GM21526 (cell line): ENCODE data around the gene FLT4.
A peak's percentile ranks its signal among the peaks of the same experiment; 100 is the strongest.

Source experiments
- ATAC-seq: cut with Tn5 transposase; IDR thresholded peaks from one replicate; pipeline ENCODE4 v1.9.1; 2021; ENCODE audit warnings: moderate library complexity; ENCODE audit not compliant: unreplicated experiment, low FRiP score

Gene FLT4

DNA sequence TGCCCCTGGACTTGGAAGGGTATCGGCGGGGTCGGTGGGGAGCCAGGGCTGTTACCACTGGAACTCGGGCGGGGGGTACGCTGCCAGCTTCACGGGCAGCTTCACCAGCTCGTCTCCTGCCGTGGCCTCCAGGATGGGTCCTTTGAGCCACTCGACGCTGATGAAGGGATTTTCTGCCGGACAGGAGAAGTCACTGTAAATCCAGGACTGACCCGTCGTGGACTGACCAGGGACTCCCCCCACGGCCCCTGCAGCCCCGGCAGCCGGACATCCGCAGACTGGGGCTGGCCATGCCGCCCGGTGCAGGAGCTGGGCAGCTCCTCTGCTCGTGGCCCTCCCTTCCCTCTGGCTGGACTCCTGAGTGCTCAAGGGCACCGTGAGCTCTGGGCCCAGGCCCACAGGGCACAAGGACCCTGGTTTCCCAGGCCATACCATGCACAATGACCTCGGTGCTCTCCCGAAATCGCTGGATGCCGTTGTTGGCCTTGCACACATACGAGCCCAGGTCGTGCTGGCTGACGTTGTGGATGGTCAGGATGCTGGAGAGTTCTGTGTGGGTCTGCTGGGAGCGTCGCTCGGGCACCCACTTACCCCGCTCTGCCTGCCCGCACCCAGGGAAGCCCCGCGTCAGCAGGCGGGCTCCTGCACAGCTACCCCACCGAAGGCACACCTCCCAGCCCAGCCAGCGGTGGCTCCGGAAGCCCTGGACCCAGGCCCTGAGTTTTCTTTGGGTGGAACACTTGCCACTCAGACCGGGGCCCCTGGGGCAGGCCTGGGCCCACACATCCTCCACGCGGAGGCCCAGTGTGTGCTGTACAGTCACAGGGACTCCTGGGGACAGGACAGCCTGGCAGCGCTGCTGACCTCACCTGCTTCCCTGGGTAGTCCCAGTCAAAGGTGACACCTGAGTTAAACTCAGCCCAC lies 20.3 kb downstream of the FLT4 start:
- ATAC-seq, result no peak

DNA sequence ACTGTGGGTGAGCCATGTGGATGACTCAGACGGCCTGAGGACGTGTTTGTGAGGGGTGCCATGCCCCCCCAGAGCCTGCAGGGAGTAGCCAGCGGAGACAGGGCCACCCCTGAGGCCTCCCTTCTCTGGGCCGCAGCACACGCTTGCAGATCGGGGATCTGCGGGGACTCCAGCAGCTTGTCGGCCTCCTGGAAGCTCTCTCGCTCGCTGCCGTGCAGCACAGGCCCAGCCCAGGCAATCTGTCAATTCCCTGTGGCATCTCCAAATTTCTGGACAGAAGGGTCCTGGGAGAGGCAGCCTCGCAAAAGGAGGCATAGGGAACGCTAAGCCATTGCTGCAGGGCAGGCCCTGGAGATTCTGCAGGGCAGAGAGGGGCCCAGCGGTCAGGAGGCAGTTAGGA lies 21.2 kb downstream of the FLT4 start:
- no peak for ATAC-seq

DNA sequence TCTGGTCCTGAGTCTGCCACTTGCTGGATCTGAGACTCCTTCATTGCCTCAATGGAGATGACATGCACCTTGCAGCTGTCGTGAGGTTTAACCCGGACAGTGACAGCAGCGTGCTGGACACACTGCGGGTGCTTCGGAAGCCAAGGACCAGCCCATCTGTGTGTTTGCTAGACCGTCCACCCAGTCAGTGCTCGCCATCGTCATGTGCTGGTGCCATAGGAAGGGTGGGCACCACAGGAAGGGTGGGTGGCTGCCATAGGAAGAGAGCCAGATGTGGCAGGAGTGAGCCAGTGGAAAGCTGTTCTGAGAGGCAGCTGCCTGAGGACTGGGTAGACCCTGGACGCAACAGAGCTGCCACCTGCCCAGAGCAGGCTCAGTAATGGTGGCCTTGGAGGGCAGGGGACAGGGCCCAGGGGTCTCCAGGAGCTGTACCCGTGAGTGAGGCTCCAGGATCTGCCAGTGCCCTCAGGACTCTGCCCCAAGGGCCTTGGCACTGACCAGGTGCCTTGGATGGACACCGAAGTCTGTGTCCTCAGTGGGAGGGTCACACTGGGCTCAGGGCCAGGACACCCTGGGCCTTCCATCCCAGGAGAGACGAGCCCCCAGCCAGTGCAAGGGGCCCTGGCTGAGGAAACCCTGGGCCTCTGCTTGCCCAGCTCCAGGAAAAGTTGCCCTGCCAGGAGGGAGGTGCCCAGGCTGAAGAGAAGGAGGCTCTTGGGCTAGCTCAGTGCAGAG lies 21.8 kb downstream of the FLT4 start:
- no peak for ATAC-seq

DNA sequence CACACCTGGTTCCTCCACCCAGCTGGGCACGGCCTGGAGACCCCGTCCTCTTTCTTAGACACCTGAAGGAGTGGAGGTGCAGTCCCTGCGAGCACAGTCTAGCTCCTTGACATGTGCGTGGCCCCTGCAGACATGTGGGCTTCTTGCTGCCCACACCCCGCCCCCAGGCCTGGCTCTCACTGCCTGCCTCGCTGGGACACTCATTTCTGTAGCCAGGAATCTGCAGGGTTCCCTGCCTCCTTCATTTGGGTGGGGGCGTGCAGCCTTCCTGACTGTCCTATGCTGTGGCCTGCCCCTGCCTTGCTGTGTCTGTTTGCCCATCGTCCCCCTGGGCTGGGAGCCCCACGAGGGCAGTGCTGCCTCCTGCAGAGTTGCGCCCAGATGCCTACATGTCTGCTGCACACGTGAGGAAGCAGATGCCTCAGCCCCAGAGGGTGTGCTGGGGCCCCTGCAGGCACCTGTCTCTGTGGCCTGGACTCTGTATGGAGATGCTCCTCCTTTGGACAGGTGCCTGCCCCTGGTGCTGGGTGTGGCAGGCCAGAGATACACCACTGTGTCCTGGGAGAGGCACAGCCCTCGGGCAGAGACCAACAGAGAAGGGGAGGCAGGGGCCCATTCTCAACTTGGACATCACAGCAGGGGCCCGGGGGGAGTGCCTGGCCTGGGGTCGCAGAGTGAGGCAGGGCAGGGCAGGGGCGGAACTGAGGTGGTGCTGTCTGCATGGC lies 22.6 kb downstream of the FLT4 start:
- no peak for ATAC-seq

DNA sequence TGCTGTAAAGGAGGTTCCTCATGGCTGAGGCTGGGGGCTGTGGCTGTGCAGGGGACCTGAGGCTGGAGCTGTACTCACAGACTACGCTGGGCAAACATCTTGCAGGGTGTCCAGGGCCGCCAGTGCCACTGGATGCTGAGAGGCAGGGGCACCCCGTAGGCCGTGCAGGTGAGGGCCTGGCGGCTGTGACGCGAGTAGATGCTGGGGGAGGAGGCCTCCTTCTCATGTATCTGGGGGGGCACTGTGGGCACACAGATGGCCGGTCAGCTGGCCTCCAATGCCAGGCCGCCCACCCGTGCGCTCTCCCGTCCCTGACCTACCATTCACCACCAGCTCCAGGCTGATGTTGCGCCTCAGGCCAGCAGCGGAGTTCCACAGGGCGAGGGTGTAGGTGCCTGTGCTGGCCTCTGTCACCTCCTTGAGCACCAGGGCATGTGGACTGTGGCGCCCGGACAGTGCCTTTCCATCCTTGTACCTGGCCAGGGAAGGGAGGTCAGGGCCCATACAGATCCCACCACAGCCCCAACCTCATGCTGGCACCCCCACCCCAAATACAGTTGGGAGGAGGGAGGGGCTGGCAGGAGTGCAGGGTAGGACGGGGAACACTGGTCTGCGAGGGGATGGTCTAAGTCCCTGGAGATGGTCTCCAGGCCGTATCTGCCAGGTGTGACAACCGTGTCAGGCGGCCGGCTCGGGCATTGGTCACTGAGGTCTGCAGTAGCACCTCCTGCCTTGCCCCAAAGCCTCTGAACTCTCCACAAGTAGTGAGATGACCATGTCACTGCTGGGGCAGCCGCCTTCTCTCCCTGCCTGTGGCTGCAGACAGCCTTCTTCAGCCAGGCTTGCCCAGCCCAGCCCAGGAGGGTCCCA lies 23.4 kb downstream of the FLT4 start:
- ATAC-seq, result no peak

DNA sequence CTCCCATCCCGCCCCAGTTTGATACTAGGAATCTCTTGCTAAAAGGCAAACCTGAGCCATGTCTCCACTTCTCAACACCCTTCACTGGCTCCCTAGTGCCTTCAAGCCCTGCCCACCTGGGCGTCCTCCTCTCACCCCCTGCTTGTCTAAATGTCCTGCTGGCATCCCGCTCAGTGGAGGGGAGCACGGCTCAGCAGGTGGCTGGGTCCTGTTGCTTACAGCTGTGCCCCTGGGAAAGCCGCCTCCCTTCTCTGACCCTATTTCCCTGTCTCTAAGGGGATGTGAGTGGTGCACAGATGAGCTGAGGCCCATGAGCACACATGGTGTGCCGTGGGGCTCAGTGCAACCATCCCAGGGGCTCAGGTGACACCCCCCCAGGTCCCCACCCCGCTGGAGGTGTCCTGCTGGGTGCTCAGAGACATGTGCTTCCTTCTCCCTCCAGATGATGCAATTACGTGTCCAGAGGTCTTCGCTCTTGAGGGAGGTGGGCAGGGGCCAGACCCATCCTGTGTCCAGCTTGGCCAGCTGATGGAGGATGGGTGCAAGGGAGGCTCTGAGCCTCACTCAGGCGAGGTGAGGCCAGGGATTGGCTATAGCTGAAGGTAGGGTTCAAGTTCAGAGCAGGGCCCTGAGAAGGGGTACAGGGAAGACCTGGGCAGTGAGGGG lies 24.1 kb downstream of the FLT4 start:
- ATAC-seq, result no peak

DNA sequence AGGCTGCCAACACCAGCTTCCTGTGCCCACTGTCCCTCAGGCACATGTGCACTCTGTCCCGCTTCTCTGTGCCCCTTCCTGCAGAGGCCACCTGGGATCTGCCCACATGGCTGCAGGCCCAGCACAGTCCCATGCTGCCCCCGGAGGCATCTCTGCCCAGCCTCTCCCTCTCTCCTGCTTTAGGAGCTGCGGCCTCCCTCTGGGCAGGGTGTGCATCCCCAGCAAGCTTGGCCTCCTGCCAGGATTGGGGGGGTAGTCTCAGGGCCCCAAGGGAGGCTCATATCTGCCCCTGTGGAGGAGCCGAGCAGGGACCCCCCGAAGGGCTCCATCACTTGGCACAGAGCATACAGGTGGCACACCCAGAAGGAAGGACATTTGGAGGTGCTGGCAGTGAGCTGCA lies 24.8 kb downstream of the FLT4 start:
- no peak for ATAC-seq

DNA sequence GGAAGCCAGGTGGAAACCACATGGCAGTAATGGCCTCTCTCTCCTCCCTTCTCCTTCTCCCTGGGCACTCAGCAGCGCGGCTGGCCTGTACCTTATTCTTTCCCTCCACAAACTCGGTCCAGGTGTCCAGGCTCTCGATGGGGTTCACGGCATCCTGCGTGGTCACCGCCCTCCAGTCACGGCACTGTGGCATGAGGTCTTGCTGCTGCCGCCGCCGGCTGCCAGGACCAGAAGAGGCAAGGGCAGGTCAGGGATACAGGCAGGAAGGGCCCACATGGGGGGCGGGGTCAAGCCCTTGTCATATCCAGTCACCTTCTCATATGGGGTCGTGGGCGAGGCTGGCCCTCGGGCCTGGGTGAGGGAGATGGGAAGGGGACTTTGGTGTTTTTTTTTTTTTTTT lies 25.6 kb downstream of the FLT4 start:
- ATAC-seq, result no peak

DNA sequence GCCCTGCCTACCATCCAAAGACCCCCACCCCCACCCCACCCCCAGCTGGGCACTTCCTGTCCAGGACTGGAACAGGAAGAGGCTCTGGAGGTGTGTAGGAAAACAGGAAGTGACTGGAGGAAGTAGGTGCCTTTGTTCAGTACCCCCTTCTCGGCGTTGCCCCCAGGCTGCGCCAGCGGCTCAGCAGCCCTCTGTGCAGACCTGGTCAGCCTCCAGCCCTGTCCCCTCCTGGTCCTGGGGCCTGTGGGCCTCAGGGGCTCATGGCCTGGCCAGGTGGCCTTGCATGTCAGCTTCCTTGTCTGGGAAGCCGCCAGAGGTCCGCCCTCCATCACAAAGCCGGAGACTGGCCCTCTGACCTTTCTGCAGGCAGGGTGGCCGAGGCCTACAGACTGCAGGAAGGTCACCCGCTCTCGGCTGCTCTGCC lies 26.0 kb downstream of the FLT4 start:
- ATAC-seq, result no peak

DNA sequence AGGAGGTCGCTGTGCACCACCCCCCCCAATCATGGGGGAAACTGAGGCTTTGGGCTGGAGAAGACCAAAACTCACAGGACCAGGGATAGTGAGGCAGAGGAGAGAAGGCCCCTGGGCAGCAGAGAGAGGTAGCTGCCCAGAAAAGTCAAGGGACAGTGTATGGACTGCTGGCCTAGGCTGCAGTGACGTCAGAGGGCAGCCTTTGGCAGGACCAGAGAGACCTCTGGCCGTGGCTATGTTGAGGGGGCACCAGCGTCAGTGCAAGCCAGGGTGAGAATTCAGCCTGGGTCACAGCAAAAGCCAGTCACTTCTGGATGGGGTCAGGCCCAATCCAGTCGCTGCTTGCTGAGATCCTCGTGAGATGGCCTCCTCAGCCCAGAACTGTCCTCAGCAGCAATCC lies 26.5 kb downstream of the FLT4 start:
- ATAC-seq, result no peak

DNA sequence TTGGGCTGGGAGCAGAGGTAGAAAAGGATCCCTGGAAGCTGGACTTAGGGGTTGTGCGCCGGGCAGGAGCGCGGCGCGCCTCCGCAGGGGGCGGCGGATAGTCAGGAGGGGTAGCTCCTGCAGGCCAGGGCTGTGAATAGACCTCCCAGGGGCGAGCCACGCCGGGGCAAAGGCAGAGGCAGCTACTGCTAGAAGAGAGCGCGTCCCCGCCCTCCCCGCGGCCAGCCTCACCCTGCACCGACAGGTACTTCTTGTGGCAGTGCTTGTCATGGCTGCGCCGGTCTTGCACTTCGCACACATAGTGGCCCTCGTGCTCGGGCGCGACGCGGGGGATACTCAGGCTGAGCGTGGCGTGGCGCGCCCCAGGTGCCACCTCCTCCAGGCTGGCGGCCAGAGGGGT lies 28.1 kb downstream of the FLT4 start:
- no peak for ATAC-seq

DNA sequence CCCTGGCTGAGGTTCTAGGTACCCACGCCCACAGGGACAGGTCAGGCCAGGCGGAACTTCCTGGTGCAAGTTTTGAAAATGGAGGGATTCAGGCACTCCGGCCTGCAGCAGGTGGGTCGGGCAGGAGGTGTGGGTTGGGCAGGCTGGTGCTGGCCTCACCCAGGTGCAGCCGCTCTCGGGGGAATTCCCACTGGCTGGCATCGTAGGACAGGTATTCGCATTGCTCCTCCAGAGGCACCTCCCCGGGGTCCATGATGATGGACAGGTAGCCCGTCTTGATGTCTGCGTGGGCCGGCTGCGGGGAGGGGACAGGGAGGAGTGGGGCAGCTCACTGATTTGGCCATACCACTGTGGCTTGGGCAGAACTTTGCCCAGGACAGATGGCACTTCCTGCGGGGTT lies 29.4 kb downstream of the FLT4 start:
- ATAC-seq, result no peak

DNA sequence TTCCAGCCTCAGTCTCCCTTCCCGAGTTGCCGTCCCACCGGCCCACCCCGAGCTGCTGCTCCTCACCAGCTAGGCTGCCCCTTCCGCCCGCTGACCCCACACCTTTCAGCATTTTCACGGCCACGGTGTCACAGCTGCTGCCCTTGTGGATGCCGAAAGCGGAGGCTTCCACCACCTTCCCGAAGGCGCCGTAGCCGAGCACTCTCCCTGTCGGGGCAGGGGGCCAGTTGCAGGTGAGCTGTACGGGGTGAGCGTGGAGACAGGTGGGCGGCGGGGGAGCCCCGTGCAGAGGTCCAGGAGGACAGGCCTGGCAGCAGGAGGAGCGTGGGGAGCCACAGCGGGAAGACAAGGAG lies 29.9 kb downstream of the FLT4 start:
- no peak for ATAC-seq

DNA sequence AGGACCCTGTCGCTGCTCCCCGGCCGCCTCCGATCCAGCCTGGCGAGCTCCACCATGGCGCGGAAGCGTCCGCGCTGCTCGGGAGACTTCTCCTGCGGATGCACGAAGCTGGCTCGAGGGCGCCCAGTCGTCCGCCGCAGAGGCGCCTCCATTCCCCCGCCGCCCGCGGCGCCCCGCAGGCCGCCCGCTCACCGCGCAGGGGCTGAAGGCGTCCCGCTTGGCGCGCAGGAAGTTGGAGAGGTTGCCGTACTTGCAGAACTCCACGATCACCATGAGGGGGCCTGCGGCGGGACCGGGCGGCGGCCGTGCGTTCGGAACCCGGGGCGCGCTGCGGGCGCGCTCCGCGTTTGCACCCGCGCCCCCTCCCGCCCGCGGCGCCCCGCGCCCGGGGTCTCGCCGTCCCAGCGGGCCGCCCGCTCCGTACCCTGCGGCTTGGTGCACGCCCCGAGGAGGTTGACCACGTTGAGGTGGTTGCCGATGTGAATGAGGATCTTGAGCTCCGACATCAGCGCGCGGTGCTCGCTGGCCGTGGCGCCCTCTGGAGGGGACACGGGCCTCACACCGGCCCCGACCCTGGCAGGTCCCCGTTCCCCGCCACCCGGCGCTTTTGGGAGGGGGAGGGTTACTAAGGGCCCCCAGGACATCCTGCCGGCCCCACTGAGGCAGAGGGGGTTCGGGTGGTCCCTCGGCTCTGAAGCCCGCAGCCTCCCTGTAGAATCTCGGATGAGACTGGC lies 30.4 kb downstream of the FLT4 start:
- ATAC-seq, result peak; percentile 80

DNA sequence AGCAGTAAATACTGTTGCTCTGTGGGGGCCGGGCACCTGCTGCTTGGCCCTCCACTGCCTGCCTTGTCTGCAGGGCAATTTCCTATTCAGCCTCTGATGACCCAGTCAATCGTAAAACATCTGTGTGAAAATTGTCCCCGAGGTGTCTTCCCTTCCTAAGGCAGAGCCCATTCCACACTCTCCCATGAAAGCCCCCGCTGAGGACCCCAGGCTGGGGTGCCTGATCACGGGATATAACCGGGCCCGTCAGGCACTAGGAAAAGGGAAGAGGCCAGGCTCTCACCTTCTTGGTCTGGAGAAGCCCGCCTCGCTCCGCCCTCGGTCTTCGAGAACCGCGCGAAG lies 30.9 kb downstream of the FLT4 start:
- no peak for ATAC-seq

DNA sequence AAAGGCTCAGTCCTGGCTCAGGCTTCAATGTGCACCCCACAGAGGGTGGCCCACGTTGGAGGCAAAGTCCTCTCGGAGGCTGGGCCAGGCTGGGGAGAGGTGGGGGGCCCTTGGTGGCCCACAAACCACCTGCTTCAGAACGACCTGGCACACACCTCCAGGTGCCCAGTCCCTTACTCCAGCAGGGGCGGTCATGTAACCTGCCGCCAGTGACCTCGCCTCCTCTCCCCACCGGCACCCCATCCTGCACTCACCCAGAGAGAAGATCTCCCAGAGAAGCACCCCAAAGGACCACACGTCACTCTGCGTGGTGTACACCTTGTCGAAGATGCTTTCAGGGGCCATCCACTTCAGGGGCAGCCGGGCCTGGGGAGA lies 35.6 kb downstream of the FLT4 start:
- no peak for ATAC-seq

DNA sequence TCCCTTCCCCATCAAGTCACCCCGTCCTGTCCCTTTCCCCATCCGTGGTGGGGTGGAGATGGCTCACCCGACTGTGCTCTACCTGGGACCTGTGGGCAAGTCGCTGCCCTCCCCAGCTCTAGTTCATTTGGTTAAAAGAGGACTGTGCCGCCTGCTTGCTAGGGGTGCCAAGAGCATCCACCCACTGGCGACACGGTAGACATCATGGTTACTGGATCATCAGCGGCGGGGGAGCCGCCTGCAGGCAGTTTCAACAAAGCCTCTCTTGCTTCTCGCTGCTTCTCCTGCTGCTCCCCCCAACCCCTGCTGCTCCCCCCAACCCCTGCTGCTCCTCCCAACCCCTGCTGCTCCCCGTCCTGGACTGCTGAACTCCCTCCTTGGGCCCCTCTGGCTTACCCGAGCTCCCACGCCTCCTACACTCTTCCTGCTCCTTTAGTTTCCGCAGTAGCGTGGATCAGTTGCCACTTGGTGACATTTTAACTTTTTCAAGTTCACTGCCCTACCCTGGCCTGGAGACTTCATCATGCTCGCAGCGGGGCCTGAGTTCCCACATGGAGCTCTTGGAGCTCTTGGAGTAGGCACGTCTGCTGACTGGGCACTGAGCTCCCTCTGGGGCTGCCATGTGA lies 36.1 kb downstream of the FLT4 start:
- no peak for ATAC-seq

DNA sequence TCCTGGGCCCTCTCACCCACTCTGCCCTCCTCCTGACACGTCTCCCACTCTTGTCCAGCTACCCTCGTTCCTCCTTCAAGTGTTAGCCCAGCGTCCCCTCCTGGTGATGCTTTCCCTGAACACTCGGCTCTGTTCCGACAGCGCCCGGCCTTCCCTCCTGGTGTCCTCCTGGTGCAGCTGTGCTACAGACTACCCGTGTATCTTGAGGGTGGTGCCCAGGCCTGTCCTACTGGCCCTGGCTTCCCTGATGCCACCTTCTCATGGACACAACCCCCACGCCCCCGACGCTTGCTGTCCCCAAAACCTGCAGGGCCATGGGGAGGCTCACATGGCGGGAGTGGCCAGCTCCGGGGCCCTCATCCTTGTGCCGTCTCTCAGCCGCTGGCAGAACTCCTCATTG lies 36.7 kb downstream of the FLT4 start:
- ATAC-seq, result no peak
